Measurements from ENCODE around the gene EXD3. TPM values are rescaled to one million over a fixed set of nuclear protein-coding genes. Genes with fewer than 3 reads are reported as not detected.

EXD3 gene
- total and polyA plus RNA-seq, 9 of the 15 experiments (the other 6 are each of a cell fraction or from before 2014, with no cell fraction given), result 0.29 to 12.5 (median 3.9) TPM

- no peak for TF ChIP-seq HES1 (IDR thresholded peaks at IDR 0.05; ENCODE audit: low read depth)
- TF ChIP-seq ZNF41 (CRISPR knock-in tag; conservative IDR thresholded peaks at IDR 0.05), result no peak
- no peak for TF ChIP-seq ZNF696 (CRISPR knock-in tag; conservative IDR thresholded peaks at IDR 0.05)
- TF ChIP-seq PRPF4 (IDR thresholded peaks at IDR 0.05; ENCODE audit: insufficient read depth, low read depth, low read length, poor library complexity, severe bottlenecking), result no peak
- TF ChIP-seq FOSL1 (tag; conservative IDR thresholded peaks at IDR 0.05), result peak; percentile 95
- no peak for TF ChIP-seq HDAC1 (IDR thresholded peaks at IDR 0.05)
- TF ChIP-seq HNRNPUL1 (IDR thresholded peaks at IDR 0.05; ENCODE audit: low read length), result no peak
- peak; percentile 82; the same call in 1 of the 2 replicates for TF ChIP-seq HNRNPL (IDR thresholded peaks at IDR 0.05; ENCODE audit: low read depth, low read length)
- no peak for TF ChIP-seq ZNF512 (tag; IDR thresholded peaks at IDR 0.05)
- TF ChIP-seq SMAD1 (IDR thresholded peaks at IDR 0.05; ENCODE audit: low read depth, low read length, partially characterized antibody), result no peak
- TF ChIP-seq ZFPM2 (CRISPR knock-in tag; IDR thresholded peaks at IDR 0.05), result no peak
- TF ChIP-seq HDAC2 (IDR thresholded peaks at IDR 0.05), result no peak
- no peak for TF ChIP-seq NCOA1 (IDR thresholded peaks at IDR 0.05; ENCODE audit: low read depth)
- TF ChIP-seq SMARCA5 (IDR thresholded peaks at IDR 0.05), result no peak
- no peak for TF ChIP-seq FOXA3 (CRISPR knock-in tag; conservative IDR thresholded peaks at IDR 0.05 in 1 of 2, IDR thresholded peaks at IDR 0.05 in 1 of 2)
- no peak for TF ChIP-seq OTX1 (CRISPR knock-in tag; IDR thresholded peaks at IDR 0.05)
- no peak for TF ChIP-seq PBX2 (CRISPR knock-in tag; IDR thresholded peaks at IDR 0.05; ENCODE audit: low read depth)
- no peak for TF ChIP-seq PBX2 (tag; conservative IDR thresholded peaks at IDR 0.05; ENCODE audit: low read depth)
- no peak for TF ChIP-seq RNF2 (IDR thresholded peaks at IDR 0.05)
- no peak for TF ChIP-seq PRMT5 (CRISPR knock-in tag; IDR thresholded peaks at IDR 0.05)
- peak; percentile 52 for TF ChIP-seq FOS (IDR thresholded peaks at IDR 0.05; ENCODE audit: extremely low read depth, insufficient read length)
- no peak for TF ChIP-seq TEAD1 (CRISPR knock-in tag; IDR thresholded peaks at IDR 0.05)
- no peak for TF ChIP-seq ELF4 (CRISPR knock-in tag; IDR thresholded peaks at IDR 0.05)
- TF ChIP-seq ZNF717 (CRISPR knock-in tag; IDR thresholded peaks at IDR 0.05), result no peak
- no peak for TF ChIP-seq DACH1 (IDR thresholded peaks at IDR 0.05; ENCODE audit: partially characterized antibody)
- TF ChIP-seq ZNF785 (CRISPR knock-in tag; IDR thresholded peaks at IDR 0.05), result no peak
- TF ChIP-seq ZBTB17 (CRISPR knock-in tag; IDR thresholded peaks at IDR 0.05), result no peak
These were observed 13.2 kb upstream of the EXD3 start (continued) for GRCh38 chr9:137435980-137436760.
